BJ (cell line): ENCODE results near the gene SBNO2. TPM values are rescaled to one million over a fixed set of nuclear protein-coding genes. Genes with fewer than 3 reads are reported as not detected.

Source experiments
- CTCF ChIA-PET: fragments of 350-600 bp; formaldehyde crosslinking; extraction: SDS; loops from one replicate; lab custom pipeline; 2021; ENCODE audit warnings: antibody characterized with exemption, inconsistent platforms; lab: Yijun Ruan, JAX
- POLR2A ChIA-PET: fragments of 300-600 bp; sonication (Branson Sonifier 250); formaldehyde crosslinking; extraction: SDS; loops from one replicate; lab custom pipeline; 2021; ENCODE audit warnings: antibody characterized with exemption; lab: Charles Lee
- DNase-seq: peaks from one replicate; pipeline ENCODE4 v3.0.0-alpha.2; 2011; ENCODE audit warnings: low read depth
- H3K27me3 ChIP-seq: 2 replicates; pipeline ENCODE4 v1.6.0; 2011; ENCODE audit warnings: low read length; ENCODE audit not compliant: control insufficient read depth, insufficient read depth
- H3K36me3 ChIP-seq: 2 replicates; pipeline ENCODE4 v1.5.1; 2011; ENCODE audit warnings: low read length; ENCODE audit not compliant: control insufficient read depth, insufficient read depth
- H3K4me3 ChIP-seq: 2 replicates; pipeline ENCODE4 v1.5.1; 2011; ENCODE audit warnings: low read depth, mild to moderate bottlenecking, control low read depth, low read length
- polyA plus RNA-seq: library from polyadenylated mRNA; depleted of rRNA; stranded (reverse); fragments of >200 nt; gene quantifications from 2 replicates; pipeline ENCODE4 v1.2.3, GENCODE V29; 2011
- TF ChIP-seq, protein P1 (sequence below): IDR thresholded peaks from 2 replicates; pipeline ENCODE4 v1.5.1; 2011; ENCODE audit warnings: low read depth, mild to moderate bottlenecking, control low read depth, inconsistent platforms, low read length, moderate library complexity; ENCODE audit not compliant: insufficient read depth

Gene SBNO2
- polyA plus RNA-seq, 1 experiment = 26.1 TPM

DNA sequence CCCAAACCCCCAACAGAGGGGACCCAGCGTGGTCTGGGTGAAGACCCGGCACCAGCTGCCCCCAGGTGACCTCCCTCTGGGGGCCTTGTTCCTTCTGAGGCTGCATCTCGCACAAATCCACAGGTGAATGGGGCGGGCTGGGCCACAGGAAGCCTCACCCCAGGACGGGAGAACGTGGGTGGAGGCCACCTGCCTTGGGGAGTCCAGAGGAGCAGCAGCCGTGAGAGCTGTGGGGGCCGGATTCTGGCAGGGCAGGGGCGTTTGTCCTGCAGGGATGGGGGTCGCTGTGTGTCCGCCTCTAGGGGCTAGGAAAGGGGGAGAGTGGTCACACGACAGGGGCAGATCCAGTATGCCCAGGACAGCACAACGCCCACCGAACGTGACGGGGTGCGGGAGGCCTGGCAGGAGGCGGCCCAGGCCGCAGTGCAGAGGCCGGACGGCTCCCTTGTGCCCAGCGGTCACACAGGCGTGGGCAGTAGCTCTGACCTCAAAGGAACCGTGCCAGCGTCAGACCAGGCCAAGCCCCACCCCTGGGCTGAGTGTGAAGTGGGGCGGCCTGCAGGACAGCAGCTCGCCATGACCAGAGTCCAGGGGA, 85.6 kb downstream of the SBNO2 start:
- peaks cover 32% of the 10 kb centered on the region for H3K36me3 ChIP-seq
- TF ChIP-seq, protein P1, sequence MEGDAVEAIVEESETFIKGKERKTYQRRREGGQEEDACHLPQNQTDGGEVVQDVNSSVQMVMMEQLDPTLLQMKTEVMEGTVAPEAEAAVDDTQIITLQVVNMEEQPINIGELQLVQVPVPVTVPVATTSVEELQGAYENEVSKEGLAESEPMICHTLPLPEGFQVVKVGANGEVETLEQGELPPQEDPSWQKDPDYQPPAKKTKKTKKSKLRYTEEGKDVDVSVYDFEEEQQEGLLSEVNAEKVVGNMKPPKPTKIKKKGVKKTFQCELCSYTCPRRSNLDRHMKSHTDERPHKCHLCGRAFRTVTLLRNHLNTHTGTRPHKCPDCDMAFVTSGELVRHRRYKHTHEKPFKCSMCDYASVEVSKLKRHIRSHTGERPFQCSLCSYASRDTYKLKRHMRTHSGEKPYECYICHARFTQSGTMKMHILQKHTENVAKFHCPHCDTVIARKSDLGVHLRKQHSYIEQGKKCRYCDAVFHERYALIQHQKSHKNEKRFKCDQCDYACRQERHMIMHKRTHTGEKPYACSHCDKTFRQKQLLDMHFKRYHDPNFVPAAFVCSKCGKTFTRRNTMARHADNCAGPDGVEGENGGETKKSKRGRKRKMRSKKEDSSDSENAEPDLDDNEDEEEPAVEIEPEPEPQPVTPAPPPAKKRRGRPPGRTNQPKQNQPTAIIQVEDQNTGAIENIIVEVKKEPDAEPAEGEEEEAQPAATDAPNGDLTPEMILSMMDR = no peak
- no peak for DNase-seq
- H3K4me3 ChIP-seq = no peak overlapping the region
- ChIA-PET CTCF (interaction anchor here (1.3 kb wide), 1 partner anchor 24 kb away, joined by 4 read pairs; no protein-coding TSS in a partner anchor), POLR2A (interaction anchor here (0.5 kb wide), 1 partner anchor 11 kb away, joined by 5 read pairs; no protein-coding TSS in a partner anchor)
- H3K27me3 ChIP-seq = no peaks in the 10 kb centered on the region

DNA sequence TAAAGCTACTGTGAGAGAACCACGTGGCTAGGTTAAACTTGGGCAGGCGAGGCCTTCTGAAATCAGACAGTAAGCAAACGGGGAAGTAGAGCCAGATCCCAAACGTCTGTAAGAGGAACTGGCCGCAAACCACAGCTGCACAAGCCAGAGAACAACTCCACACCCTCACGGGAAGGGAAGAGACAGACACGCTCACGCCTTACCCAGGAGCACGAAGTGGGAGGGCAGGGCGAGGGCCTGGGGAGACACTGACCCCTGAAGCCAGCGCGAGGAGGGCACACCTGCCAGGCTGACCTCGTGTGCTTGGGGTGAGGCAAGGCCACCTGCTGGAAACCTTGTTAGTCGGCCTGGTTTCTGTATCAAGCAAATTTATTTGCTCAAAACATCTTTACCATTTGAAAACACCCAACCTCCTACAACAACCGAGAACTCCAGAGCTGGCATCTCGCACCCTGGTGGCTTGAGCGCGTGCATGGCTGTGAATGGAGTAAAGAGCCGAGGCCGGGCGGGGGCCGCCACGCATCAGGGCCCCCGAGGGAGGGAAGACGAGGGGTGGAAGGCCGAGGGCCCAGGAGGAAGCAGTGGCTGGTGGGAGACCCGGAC, 86.2 kb downstream of the SBNO2 start:
- peaks cover 32% of the 10 kb centered on the region for H3K36me3 ChIP-seq
- CTCF ChIA-PET = interaction anchor here (1.3 kb wide), 1 partner anchor 23 kb away, joined by 4 read pairs; no protein-coding TSS in a partner anchor
- no peak for DNase-seq
- TF ChIP-seq, protein P1 = no peak
- no peak overlapping the region for H3K4me3 ChIP-seq
- POLR2A ChIA-PET = interaction anchor here (0.5 kb wide), 1 partner anchor 10 kb away, joined by 5 read pairs; no protein-coding TSS in a partner anchor
- no peaks in the 10 kb centered on the region for H3K27me3 ChIP-seq

DNA sequence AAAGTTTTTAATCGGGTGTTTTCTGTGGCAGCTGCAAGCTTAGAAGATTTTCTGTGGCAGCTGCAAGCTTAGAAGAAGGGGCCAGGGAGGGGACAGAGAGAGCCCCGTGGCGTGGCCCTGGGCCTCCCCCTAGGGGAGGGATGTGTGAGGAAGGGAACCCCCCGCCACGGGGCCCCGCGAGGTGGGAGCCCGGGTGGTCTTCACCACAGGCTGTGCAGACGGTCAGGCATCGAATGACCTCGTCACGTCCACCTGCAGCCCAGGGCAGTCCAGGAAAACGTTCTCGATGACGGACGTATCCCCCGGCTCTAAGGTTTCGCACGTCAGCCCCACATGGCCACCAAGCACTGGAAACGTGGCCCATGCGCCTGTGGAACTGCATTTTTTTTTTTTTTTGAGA, 87.5 kb downstream of the SBNO2 start:
- ChIA-PET POLR2A (no interaction called here), CTCF (interaction anchor here (0.7 kb wide), 1 partner anchor 180 kb away, joined by 3 read pairs; no protein-coding TSS in a partner anchor)
- TF ChIP-seq, protein P1 = no peak
- Histone ChIP-seq H3K36me3 (peaks cover 26% of the 10 kb centered on the region), H3K27me3 (no peaks in the 10 kb centered on the region), H3K4me3 (no peak overlapping the region)
- DNase-seq = no peak

DNA sequence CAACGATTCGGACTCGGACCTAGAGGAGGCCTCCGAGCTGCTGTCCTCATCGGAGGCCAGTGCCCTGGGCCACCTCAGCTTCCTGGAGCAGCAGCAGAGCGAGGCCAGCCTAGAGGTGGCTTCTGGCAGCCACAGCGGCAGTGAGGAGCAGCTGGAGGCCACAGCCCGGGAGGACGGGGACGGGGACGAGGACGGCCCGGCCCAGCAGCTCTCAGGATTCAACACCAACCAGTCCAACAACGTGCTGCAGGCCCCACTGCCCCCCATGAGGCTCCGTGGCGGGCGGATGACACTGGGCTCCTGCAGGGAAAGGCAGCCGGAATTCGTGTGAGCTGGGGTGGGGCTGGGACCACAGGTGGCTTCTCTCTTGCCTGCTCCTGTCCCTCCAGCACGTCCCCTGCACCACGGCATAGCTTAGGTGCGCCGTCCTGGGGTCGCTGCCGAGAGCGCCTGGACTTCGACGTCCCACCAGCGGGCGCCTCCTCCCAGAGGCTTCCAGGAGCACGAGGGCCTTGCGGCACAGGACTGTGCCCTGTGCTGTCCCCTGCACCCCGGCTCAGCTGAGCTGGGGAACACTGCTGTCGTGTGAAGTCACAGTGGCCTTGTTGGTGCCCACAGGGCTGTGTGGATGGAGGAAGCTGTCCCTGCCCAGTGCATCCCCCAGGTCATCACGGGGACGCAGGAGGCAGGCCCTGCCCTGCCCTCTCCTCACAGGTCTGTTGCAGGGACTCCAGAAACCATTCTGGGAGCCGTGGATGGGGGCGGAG, 88.2 kb downstream of the SBNO2 start:
- POLR2A ChIA-PET = no interaction called here
- CTCF ChIA-PET = no interaction called here
- H3K36me3 ChIP-seq = peaks cover 22% of the 10 kb centered on the region
- no peak for DNase-seq
- TF ChIP-seq, protein P1 = no peak
- no peaks in the 10 kb centered on the region for H3K27me3 ChIP-seq
- no peak overlapping the region for H3K4me3 ChIP-seq

DNA sequence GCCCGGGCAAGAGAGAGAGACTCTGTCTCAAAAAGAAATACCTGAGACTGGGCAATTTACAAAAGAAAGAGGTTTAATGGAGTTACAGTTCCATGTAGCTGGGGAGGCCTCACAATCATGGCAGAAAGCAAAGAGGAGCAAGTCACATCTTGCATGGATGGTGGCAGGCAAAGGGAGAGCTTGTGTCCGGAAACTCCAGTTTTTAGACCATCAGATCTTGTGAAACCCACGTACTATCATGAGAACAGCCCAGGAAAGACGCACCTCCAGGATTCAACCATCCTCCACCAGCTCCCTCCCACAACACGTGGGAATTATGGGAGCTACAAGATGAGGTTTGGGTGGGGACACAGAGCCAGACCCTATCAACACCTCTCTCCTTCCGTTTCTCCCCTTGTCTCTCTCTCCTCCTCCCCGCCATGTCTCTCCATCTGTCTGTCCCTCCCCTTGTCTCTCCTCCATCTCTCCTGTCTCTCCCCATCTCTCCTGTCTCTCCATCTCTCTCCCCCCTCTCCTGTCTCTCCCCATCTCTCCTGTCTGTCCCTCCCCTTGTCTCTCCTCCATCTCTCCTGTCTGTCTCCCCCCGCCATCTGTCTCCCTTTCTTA, 88.9 kb downstream of the SBNO2 start:
- no peak overlapping the region for H3K4me3 ChIP-seq
- H3K27me3 ChIP-seq = no peaks in the 10 kb centered on the region
- POLR2A ChIA-PET = no interaction called here
- peaks cover 19% of the 10 kb centered on the region for H3K36me3 ChIP-seq
- CTCF ChIA-PET = no interaction called here
- TF ChIP-seq, protein P1 = no peak
- no peak for DNase-seq
